ENCODE measurements around the gene ENPEP.

DNA sequence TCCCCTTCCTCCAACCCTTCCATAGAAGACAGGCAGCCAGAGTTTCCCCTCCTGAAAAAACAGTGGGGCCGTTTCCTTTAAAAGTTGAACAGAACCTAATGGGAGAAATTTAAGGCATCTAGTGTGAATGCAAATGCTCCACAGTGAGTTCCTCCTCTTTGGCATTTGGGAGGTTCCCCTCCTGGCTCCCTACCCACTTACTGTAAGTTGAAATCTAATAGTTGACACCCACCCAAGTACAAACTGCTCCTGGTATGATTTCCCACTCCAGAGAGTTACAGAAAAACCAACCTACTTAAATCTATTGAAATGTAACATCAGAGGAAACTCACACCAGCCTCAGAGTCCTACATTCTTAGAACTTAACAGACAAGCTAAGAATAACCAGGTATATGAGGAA, 17.6 kb downstream of the ENPEP start:
- TF ChIP-seq, protein P1, sequence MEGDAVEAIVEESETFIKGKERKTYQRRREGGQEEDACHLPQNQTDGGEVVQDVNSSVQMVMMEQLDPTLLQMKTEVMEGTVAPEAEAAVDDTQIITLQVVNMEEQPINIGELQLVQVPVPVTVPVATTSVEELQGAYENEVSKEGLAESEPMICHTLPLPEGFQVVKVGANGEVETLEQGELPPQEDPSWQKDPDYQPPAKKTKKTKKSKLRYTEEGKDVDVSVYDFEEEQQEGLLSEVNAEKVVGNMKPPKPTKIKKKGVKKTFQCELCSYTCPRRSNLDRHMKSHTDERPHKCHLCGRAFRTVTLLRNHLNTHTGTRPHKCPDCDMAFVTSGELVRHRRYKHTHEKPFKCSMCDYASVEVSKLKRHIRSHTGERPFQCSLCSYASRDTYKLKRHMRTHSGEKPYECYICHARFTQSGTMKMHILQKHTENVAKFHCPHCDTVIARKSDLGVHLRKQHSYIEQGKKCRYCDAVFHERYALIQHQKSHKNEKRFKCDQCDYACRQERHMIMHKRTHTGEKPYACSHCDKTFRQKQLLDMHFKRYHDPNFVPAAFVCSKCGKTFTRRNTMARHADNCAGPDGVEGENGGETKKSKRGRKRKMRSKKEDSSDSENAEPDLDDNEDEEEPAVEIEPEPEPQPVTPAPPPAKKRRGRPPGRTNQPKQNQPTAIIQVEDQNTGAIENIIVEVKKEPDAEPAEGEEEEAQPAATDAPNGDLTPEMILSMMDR (IDR thresholded peaks at IDR 0.05) = no peak
- no peak for TF ChIP-seq EP300 (IDR thresholded peaks at IDR 0.05)
